HG02852 (cell line): ENCODE measurements around the gene HTR1E.
"Not testable (repeated sequence)": the region's sequence is repeated elsewhere in the genome, so short reads cannot be mapped to it uniquely, and the experiment has no call there.

Experiments
- ATAC-seq: cut with Tn5 transposase; IDR thresholded peaks from one replicate; pipeline ENCODE4 v1.9.1; 2021; ENCODE audit warnings: mild to moderate bottlenecking, moderate library complexity; ENCODE audit not compliant: unreplicated experiment

HTR1E gene, protein sequence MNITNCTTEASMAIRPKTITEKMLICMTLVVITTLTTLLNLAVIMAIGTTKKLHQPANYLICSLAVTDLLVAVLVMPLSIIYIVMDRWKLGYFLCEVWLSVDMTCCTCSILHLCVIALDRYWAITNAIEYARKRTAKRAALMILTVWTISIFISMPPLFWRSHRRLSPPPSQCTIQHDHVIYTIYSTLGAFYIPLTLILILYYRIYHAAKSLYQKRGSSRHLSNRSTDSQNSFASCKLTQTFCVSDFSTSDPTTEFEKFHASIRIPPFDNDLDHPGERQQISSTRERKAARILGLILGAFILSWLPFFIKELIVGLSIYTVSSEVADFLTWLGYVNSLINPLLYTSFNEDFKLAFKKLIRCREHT

DNA sequence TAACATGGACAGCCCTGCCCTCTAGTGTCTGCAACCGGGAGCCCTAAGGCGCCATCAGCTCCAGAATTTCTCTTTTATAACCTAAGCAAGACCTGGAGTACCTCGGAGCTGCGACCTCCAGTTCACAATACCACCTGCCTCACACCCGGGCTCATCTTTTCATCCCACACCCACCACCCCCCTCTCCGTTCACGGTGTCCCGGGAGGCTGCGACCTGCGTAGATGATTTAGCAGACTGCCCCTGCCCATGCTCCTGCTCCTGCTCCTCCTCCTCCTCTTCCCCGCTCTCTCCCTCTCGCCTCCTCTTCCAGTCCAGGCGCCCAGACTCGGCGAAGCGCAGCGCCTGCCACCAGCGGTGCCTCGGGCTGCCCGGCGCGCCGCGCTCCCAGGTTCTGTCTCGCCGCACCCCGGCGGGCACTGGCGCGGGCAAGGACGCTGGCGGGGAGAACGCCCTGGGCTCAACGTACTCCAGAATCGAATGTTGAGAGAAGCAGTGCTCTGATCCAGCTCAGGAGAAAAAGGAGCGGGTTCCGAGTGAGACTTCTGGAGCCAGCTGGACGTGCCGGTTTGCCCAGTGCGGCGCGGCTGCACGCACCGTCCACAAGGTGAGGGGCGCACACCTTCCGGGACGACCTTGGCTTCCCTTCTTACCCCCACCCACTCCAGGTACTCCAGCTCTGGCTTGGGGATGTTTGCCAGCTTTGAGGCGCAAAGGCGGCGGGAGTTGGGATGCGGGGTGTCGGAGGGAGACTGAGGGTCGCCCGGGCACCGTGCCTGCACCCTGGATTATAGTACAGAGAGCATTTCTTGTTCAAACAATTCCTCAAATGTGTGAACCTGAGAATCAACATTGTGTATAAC, at the start of gene HTR1E:
TSS of gene HTR1E (plus strand) at position 310 of the 861 bp plus-strand sequence. CDS start 77,807 bp downstream, outside the sequence.
- peak; percentile 60 for ATAC-seq

DNA sequence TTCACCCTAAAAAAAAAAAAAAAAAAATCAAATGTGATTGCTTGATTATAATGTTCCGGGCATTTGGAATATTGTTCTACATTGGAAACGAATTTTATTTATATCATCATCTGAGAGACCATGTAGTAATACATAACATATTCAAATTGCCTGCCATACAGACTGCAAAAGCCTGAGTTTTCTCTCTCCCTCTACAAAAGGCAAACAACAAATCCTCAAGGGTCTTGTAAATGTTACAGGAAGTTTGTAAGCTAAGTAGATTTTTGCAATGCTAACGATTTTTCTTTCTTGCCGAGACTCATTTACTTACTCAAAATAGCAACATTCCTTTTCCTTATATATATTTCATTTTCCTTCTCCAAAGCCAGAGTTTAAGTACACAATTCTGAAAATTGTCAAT, 49.0 kb upstream of the HTR1E start:
- ATAC-seq: no peak

DNA sequence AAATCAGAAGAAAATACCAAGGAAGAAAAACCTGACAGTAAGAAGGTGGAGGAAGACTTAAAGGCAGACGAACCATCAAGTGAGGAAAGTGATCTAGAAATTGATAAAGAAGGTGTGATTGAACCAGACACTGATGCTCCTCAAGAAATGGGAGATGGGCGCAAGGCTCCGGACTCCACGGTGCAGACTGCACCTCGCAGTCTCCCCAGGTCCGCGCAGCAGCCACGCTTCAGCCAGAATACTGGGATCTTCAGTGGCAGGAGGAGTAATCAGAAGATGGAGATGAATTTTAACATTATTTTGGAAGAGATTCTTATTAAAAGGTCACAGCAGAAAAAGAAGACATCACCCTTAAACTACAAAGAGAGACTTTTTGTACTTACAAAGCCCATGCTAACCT, 40.1 kb upstream of the HTR1E start:
- ATAC-seq: not testable (repeated sequence)

DNA sequence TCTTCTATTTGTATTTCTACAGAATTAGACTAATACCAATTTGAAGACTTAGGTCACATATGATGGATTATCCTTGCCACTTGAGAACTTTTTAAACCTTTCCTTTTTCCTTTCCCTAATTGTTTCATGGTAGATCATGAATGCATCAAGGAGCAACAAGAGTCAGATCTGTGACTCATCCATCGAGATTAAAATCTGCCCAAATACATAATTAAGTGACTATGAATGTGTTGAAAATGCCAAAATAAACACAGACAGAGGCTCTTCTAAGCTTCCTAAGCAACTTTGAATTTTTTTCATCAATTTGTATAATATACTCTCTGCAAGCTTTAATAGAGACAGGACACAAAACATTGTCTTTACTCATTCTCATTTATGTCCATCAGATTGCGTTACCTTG, 23.5 kb upstream of the HTR1E start:
- ATAC-seq: no peak

DNA sequence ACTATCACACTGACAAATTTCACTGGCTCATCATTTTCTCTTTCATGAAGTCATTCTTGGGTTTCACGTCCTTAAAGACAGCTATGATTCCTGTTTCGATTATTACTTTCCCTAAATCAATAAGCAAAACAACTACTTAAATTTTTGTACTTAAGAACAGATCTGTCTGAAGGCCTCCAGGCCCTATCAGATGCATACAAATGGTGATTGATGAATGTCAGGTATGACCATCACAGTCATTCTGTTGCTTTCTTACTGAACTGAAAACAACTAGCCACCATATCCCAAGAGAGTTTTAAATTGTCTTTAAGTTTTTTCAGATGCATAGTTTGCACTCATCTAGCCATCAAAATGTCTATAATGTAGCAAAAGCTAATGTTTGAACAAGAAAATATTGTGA, 20.9 kb upstream of the HTR1E start:
- ATAC-seq: no peak

DNA sequence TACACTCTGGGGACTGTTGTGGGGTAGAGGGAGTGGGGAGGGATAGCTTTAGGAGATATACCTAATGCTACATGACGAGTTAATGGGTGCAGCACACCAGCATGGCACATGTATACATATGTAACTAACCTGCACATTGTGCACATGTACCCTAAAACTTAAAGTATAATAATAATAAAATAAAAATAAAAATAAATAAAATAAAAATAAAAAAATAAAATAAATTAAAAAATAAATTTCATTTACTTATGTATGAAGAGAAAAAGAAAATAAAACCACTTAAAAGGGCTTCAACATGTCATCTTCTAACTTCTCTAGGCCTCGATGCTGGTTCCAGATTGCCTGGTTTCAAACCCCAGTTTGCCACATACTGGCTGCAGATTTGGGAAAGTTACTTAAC, 10.2 kb upstream of the HTR1E start:
- ATAC-seq: not testable (repeated sequence)

DNA sequence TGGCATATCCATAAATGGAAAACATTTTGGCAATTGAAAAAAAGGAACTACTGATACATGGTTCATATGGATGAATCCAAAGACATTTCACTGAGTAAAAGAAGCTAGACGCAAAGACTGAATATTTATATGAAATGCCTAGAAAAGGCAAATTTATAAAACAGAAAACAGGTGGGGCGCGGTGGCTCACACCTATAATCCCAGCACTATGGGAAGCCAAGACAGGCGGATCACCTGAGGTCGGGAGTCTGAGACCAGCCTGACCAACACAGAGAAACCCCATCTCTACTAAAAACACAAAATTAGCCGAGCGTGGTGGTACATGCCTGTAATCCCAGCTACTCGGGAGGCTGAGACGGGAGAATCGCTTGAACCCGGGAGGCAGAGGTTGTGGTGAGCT, 9.5 kb upstream of the HTR1E start:
- ATAC-seq: not testable (repeated sequence)

DNA sequence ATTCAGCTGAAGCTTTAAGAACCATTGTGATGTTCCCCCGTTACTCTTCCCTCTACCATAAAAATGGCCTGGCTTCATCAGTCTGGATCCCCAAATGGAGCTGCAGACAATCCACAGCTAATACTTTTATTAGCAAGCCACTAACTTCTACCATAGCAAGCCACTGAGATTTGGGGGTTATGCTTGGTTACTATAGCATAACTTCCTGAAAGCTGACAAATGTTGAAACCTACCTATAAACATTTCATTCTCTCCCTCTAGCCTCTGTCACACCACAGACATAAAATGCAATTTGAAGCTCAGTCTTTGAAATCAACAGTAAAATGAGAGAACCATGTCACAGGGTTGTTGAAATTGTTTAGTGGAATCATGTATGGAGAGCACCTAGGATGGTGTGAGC, 3.0 kb upstream of the HTR1E start:
- ATAC-seq: peak; percentile 76

DNA sequence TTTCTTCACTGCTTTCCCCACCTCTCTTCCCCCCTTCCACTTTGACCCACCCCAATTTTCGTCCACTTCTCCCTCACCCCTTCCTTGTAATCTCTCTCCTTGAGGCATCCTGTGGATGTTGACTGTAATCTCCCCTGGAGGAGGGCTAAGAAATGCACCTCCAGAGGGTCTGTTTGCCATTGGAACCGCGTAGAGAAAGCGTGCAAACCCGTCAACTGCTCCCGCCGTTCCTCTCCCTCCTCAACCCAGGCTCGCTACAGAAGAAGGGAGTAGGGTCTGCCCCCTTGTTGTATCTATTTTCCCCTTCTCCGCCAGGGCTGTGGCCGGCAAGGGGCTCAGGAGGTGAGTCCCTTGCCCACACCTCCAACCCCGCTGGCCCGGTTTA, 502 bp upstream of the HTR1E start:
- no peak for ATAC-seq

DNA sequence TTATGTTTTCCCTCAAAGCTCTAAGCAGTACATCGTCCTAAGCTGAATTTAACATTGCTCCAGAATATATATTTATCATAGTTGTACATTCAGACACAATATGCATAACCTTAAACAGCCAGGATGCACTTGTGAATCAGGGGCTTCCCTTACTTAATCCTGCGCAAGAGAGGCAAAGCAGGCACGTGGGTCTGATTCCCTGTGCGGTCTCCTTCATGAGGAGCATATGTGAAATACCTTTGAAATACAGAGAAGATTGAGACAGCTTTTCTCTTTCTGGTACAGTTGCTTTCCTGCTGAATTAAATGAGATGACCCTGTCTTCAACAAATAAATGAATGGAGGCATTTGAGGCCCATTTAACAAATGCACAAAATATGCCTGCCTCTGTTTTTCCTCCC, 1.5 kb downstream of the HTR1E start:
- no peak for ATAC-seq

DNA sequence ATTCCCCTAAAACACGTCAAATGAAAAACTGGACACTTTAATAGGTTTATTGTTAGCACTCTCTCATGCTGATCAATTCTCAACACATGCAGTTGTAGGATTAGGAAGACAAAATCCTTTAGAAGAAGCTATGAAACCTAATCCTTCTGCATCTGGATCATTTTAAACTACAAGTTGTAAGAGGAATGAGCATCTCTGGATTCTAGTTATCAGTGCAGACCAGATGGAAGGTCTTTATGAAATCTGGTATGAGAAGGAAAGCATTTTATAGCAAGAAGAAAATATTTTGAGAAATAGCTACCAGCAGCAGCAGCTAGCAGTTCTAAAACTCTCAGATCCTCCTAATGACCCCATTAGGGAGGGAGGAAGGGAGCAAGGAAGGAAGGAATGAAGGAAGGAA, 4.1 kb downstream of the HTR1E start:
- ATAC-seq: no peak

DNA sequence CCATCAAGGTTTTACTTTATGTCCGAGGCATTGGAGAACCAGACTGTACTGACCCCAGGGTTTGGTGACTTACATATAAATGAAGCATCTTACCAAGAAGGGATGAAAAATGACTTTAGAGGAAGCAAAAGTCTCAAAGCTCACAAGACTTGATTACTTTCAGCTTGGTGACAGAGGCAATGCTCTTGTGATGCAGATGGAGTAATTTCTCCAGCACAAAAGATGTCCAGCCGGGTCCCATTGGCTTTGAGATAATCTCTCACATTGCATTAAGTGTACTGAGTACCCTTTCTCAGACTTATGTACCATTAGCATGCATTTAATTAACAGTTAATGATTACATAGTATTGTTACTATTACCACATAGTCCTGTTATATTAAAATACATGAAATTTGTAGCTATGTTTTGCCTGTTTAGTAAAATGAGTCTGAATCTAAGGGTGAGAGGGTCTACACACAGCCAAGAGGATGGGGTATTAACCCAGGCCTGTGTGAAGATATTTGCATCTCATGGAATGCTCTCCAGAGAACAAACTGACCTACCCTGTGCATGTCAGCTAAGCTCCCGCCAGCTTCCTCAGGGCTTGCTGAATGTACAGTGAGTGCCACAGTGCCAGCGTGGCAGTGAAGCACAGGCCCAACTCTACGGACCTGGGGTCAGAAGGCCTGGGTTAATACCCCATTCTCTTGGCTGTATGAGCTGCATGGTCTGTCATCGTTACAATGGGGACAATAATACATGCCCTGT, 5.6 kb downstream of the HTR1E start:
- ATAC-seq: no peak

DNA sequence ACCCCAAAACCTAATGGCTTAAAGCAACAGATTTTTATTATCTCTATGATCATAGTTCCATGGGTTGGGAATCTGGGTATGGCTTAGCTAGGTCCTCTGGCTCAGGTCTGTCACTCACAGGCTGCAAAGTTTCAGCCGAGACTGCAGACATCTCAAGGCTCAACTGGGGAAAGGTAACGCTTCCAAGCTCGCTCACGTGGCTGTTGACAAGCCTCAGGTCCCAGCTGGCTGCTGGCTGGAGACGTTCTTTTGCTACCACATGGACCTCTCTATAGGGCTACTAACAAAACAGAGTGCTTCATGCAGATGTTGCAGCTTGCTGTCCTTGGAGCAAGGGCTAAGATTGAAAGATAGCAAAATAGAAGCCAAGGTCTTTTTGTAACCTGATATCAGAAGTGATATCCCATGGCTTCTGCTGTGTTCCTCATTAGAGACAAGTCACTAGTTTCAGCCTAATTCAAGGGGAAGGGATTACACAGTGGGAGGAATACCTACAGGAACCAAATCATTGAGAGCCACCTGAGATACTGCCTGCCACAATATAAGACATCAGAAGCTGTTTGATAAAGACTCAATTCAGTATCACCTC, 6.6 kb downstream of the HTR1E start:
- no peak for ATAC-seq

DNA sequence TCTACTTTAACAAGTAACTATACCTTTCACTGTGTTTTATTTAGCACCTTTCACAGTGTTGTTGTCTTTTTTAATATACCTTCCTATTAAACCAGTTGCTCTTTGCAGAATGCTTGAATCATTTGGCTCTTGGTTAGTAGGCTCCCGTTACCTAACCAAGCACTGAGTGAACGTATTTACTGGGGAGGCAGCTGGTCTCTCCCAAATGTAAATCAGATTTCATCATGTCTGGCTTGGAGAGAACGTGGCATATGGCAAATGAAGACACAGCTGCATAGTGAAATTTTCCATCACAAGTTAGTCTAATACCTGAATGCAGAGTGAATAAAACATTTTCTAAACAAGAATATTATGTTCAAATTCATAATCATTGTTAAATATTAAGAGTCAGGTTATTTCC, 12.4 kb downstream of the HTR1E start:
- ATAC-seq: no peak

DNA sequence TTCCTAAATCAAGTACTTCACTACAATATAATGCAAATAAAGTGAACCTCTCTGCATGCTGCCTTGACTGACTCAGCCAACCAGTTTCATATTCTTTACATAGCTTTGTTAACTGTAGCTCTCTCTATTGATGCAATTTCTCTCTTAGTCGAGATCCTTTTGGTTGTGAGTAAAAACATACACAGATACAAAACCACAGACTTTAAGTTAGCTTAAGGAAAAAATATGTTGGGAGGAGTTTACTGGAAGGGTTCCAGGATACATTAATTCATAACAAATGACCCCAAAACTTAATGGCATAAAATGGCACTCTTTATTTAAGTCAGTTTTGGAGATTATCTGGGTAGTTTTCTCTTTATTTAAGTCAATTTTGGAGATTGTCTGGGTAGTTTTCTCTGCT, 15.7 kb downstream of the HTR1E start:
- ATAC-seq: no peak

DNA sequence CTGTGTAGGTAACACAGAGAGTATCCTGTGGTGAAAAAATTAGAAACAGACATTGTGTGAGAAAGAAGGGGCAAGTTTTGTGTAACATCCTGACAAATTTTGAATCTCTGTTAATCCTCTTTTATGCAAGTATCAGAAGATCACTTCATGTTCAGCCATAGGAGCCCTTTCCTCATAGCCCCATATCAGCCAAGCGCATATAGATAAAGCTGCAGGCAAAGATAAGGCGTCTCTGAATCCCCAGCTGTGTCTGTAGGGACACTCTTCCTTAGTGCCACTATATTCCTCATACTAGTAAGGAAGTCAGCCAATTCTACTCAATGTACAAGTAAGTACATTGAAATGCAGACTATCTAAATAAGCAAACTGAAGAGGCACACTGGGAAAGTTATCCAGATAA, 22.3 kb downstream of the HTR1E start:
- ATAC-seq: no peak

DNA sequence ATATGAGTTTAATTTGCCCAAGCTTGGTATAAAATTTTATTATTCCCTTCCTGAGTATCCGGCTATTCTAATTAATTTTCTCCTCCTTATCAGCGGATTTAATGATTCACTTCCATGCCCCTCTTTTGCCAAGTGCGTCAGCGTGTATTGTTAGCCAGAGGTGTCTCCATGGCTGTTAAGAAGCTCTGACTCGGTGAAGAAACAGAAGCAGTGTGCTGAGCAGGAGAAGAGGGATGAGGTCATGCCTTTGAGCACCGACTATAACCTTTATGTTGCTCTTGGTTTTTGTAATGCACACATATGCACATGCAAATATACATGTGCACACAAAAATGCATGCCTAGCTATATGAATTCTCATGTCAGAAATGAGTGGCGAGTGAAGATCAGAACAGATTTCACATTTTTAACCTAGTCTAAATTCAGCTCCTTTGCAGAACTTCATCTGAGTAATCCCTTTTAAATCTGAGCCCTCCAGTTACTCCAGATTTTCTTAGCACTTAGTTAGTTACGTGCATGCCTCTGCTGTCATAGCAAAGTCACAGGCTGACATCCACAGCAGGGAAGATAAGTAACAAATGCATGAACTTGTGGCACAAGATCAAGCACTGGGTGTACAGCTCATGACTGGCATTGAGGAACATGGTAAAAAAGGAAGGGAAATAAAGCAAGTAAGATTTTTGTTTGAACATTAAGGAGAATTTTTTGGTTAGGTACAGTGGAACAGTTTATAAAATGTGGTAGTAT, 24.3 kb downstream of the HTR1E start:
- ATAC-seq: no peak

DNA sequence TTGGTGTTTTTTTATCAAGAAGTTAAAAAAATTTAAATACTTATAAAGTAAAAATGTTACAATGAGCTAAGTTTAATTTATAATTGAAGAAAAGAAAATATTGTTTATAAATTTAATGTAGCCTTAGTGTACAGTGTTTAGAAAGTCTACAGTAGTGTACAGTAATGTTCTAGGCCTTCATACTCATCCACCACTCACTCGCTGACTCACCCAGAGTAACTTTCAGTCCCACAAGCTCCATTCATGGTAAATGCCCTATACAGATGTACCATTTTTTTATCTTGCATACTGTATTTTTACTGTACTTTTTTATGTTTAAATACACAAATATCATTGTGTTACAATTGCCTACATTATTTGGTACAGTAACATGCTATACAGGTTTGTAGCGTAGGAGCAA, 26.0 kb downstream of the HTR1E start:
- ATAC-seq: no peak

DNA sequence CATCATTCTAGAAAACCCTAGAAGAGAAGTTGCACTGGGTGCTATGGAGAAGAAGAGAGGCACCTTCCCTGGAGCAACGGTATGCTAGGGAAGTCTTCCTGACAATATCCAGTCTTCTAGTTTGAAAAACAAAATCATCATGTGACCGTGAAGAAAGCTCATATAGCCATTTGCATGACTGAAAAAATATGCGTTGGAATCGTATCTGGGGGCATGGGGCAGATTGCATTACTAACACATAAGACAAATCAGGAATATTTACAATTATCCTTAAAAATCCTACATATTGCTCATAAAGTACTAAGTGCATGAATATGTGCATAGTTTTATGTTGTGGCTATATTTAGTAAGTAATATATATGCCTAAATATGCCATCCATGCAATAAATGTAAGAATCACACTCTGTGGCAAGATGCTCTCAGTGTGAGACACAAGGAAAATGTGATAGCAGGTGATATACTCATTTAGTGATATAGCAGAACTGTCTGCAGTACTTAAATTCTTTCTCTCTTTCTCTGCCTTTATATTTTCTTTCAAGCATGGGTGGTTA, 26.8 kb downstream of the HTR1E start:
- no peak for ATAC-seq

DNA sequence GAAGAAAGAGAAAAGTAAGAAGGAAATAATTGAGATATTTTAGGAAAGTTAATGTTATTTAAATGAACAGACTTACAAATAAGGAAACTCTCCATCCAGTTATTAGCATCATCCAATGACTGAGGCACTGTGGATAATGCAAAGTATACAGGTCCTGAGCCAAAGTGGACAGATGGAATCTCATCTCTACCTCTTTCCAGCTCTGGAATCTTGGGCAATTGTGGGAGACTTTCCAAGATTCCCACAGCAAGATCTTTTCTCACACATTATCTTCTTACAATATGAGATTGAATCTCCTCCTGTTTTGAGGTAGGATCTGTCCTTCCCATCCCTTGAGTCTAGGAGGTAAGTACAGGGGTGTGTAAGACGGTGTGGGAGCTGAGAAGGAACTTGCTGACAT, 28.9 kb downstream of the HTR1E start:
- ATAC-seq: no peak
